HUES6 (cell line): ENCODE data around the gene MDFIC2.

ENCODE experiments used
- H3K27ac ChIP-seq: 2 replicates; pipeline ENCODE4 v1.7.0; 2013; ENCODE audit warnings: low read depth, mild to moderate bottlenecking, low read length, inconsistent platforms
- H3K27me3 ChIP-seq: 2 replicates; pipeline ENCODE4 v1.6.1; 2013; ENCODE audit warnings: low read length; ENCODE audit not compliant: control insufficient read depth, insufficient read depth
- H3K36me3 ChIP-seq: 2 replicates; pipeline ENCODE4 v1.6.1; 2013; ENCODE audit warnings: low read length; ENCODE audit not compliant: control insufficient read depth, insufficient read depth
- H3K4me1 ChIP-seq: 2 replicates; pipeline ENCODE4 v1.6.1; 2013; ENCODE audit warnings: low read length; ENCODE audit not compliant: control insufficient read depth, insufficient read depth
- H3K4me3 ChIP-seq: 2 replicates; pipeline ENCODE4 v1.5.1; 2013; ENCODE audit warnings: low read depth, low read length
- H3K9ac ChIP-seq: one replicate; pipeline ENCODE4 v1.6.1; 2013; ENCODE audit warnings: mild to moderate bottlenecking, low read length
- H3K9me3 ChIP-seq: 2 replicates; pipeline ENCODE4 v1.6.1; 2013; ENCODE audit warnings: low read depth, low read length; ENCODE audit not compliant: control insufficient read depth, insufficient read depth

The MDFIC2 gene

GRCh38 chr3:70261283-70261682, 51.2 kb downstream of the MDFIC2 start:
- H3K27me3 ChIP-seq, result no peaks in the 10 kb centered on the region
- H3K4me1 ChIP-seq, result no peaks in the 10 kb centered on the region
- no peak overlapping the region for H3K4me3 ChIP-seq
- no peaks in the 10 kb centered on the region for H3K9me3 ChIP-seq
- H3K27ac ChIP-seq, result no peak overlapping the region
- no peaks in the 10 kb centered on the region for H3K36me3 ChIP-seq
- no peak overlapping the region for H3K9ac ChIP-seq

DNA sequence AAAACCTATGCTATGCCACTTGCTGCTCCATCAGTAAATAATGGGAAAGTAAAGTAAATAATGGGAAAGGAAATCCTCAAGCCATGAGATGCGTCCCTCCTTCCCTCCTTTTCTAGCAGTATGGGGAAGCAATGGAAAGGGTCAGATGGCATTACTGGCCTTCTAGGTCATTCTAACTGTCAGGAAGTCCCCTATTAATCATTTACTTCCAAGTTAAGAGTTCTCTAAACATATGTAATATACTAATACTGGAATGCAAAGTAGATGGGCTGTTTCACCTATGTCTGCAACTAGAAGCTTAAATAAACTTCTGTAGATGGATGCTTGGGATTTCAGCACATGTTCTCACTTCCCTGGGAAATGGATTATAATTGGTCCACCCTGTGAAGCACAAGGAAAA, 55.9 kb downstream of the MDFIC2 start:
- Histone ChIP-seq H3K27me3 (no peaks in the 10 kb centered on the region), H3K4me1 (no peaks in the 10 kb centered on the region), H3K9me3 (no peaks in the 10 kb centered on the region)

GRCh38 chr3:70250492-70250891, 61.9 kb downstream of the MDFIC2 start:
- H3K36me3 ChIP-seq, result no peaks in the 10 kb centered on the region
- H3K4me3 ChIP-seq, result no peak overlapping the region
- no peaks in the 10 kb centered on the region for H3K27me3 ChIP-seq
- peaks cover 6% of the 10 kb centered on the region; the same call in 1 of the 2 replicates for H3K4me1 ChIP-seq
- no peak overlapping the region for H3K9ac ChIP-seq
- no peak overlapping the region for H3K27ac ChIP-seq
- no peaks in the 10 kb centered on the region for H3K9me3 ChIP-seq

More for the DNA sequence above, 55.9 kb downstream of the MDFIC2 start:
- H3K4me3 ChIP-seq, result no peak overlapping the region
- no peak overlapping the region for H3K9ac ChIP-seq
- H3K27ac ChIP-seq, result no peak overlapping the region
- no peaks in the 10 kb centered on the region for H3K36me3 ChIP-seq

DNA sequence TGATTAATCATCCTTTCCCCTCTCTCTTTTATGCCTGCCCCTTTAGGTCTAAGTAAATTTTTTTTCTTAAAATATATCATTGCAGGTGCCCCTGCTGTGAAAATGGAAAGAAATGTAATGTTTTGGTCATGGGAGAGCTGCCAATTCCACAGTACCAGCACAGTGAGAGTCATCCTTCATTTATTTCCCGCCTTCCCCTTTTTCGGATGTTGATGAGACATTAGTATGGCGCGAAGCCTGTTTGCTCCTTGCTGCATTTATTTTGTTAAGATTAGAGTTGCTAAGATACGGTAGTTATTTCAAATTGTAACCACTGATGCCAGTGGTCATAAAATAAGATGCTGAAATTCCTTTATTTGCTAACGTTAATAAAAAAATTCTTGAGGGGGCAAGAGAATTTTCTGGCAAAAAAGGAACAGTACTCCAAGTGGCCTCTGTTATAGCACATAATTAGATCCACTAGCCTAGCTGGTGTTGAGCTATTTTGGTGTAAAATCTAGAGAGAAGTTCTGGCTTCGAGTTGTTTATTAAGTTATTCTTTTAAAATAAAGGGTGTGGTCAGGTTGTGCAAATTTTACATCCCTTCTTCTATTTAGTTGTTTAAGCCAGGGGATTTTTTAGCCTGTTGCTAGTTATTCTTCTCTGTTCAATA, 62.8 kb downstream of the MDFIC2 start:
- peaks cover 6% of the 10 kb centered on the region; the same call in 1 of the 2 replicates for H3K4me1 ChIP-seq
- no peak overlapping the region for H3K9ac ChIP-seq
- no peak overlapping the region for H3K27ac ChIP-seq
- H3K9me3 ChIP-seq, result no peaks in the 10 kb centered on the region
- no peaks in the 10 kb centered on the region for H3K27me3 ChIP-seq
- no peak overlapping the region for H3K4me3 ChIP-seq
- no peaks in the 10 kb centered on the region for H3K36me3 ChIP-seq

DNA sequence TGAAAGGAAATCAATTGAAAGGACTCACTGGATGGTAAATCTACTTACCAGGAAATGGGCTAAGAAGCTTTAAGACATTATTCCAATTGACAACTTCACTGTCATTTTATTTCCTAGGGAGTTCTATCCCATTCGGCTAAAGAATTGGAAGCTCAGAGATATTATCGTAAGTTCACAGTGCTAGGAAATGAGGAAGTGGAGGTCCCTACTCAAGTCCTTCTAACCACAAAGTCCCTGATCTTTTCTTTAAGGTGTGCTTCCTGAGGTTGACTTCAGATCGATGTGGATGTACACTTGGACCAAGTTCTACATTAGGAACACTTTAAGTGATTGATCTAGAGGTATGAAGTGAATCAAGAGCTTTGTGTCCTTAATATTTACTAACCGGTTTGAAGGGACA, 63.6 kb downstream of the MDFIC2 start:
- no peak overlapping the region for H3K27ac ChIP-seq
- no peaks in the 10 kb centered on the region for H3K9me3 ChIP-seq
- no peak overlapping the region for H3K9ac ChIP-seq
- H3K4me1 ChIP-seq, result peaks cover 6% of the 10 kb centered on the region; the same call in 1 of the 2 replicates
- H3K27me3 ChIP-seq, result no peaks in the 10 kb centered on the region
- H3K36me3 ChIP-seq, result no peaks in the 10 kb centered on the region
- H3K4me3 ChIP-seq, result no peak overlapping the region

DNA sequence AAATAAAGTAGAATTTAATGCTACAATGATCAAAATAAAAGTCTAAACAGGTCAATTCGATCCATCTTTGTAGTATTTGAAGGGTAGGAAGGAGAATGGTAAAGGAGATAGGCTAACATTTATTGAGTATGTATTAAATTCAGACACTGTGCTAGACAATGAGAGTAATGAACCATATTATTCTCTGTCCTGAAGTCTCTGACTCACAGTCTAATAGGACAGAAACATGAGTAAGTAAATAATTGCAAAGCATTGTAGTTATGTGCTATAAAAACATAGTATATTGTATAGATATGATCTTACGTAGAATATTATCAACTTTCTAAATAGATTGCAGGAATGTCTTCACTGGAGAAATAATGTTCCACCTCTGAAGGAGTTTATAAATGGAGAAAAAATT, 64.5 kb downstream of the MDFIC2 start:
- no peak overlapping the region for H3K9ac ChIP-seq
- no peaks in the 10 kb centered on the region for H3K9me3 ChIP-seq
- H3K27ac ChIP-seq, result no peak overlapping the region
- H3K4me3 ChIP-seq, result no peak overlapping the region
- no peaks in the 10 kb centered on the region for H3K27me3 ChIP-seq
- peaks cover 6% of the 10 kb centered on the region; the same call in 1 of the 2 replicates for H3K4me1 ChIP-seq
- H3K36me3 ChIP-seq, result no peaks in the 10 kb centered on the region

- Histone ChIP-seq H3K9me3 (no peaks in the 10 kb centered on the region), H3K4me3 (no peak overlapping the region), H3K27ac (no peak overlapping the region), H3K9ac (no peak overlapping the region), H3K36me3 (no peaks in the 10 kb centered on the region), H3K27me3 (no peaks in the 10 kb centered on the region), H3K4me1 (peaks cover 6% of the 10 kb centered on the region; the same call in 1 of the 2 replicates)
Measured at GRCh38 chr3:70245746-70246525, 66.5 kb downstream of the MDFIC2 start.

DNA sequence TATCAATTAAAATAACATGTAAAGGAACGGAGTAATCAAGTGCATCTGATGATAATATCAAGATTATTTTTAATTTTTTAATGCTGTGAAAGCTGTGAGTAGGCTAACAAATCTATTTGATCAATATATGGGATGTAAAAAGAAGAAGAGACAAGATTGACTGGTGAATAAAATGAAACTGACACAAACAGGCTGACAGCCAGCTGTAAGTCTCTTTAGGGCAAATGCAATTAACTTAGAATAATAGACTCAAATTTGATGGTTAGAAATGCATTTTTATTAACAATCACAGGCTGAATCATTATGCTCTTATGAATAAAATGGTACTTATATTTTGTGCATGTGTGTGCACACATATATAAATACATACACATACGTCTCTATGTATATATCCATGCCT, 68.0 kb downstream of the MDFIC2 start:
- Histone ChIP-seq H3K36me3 (no peaks in the 10 kb centered on the region), H3K27me3 (no peaks in the 10 kb centered on the region), H3K27ac (no peak overlapping the region), H3K9ac (no peak overlapping the region), H3K4me3 (no peak overlapping the region), H3K4me1 (peaks cover 6% of the 10 kb centered on the region; the same call in 1 of the 2 replicates), H3K9me3 (no peaks in the 10 kb centered on the region)

DNA sequence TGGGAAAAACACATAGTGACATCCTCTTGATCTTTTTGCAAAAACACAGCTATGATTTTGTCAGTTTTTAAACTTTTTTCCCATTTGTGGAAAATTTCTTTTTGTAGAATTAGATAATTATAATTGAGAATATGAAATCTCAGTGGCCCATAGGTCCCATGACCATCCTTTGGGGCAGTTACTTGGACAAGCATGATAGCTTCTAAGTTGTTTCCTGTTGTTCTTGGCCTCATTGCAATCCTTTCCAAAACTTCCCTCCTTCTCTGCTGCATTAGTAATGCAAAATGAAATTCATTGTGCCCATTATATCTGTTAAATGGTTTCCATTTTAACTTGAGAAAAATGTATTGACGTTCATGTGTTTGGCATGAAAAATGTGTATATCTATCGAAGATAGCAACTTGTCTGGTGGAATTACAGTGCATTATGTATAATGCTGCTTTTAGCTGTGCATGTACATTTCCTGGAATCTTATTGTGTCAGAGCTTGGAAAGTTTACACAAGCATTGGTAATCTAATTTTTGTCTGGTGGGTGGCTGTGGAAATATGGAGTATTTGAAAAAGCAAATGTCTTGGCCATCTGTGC, 70.0 kb downstream of the MDFIC2 start:
- peaks cover 6% of the 10 kb centered on the region; the same call in 1 of the 2 replicates for H3K4me1 ChIP-seq
- H3K36me3 ChIP-seq, result no peaks in the 10 kb centered on the region
- no peak overlapping the region for H3K27ac ChIP-seq
- no peak overlapping the region for H3K4me3 ChIP-seq
- H3K27me3 ChIP-seq, result no peaks in the 10 kb centered on the region
- no peak overlapping the region for H3K9ac ChIP-seq
- no peaks in the 10 kb centered on the region for H3K9me3 ChIP-seq

DNA sequence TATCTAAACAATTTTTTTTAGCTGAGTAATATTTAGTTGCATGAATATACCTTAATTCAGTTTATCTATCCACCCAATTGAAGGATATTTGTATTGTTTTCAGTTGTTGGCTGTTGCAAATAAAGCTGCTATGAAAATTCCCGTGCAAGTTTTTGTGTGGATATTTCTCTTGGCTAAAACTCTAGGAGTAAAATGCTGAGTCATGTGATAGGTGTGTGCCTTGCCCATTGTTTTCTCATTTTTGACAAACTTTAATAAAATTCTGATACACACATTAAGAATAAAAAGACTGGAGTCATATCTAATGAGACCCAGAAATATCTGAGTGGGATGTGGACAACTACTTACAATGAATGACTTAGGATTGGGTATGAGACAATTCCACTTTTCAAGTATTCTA, 78.6 kb downstream of the MDFIC2 start:
- no peak overlapping the region for H3K4me3 ChIP-seq
- no peak overlapping the region for H3K27ac ChIP-seq
- no peaks in the 10 kb centered on the region; the same call in 1 of the 2 replicates for H3K27me3 ChIP-seq
- peaks cover 3% of the 10 kb centered on the region for H3K4me1 ChIP-seq
- no peak overlapping the region for H3K9ac ChIP-seq
- no peaks in the 10 kb centered on the region for H3K36me3 ChIP-seq
- H3K9me3 ChIP-seq, result no peaks in the 10 kb centered on the region

- H3K9ac ChIP-seq, result no peak overlapping the region
- H3K9me3 ChIP-seq, result no peaks in the 10 kb centered on the region
- H3K4me3 ChIP-seq, result no peak overlapping the region
- H3K36me3 ChIP-seq, result no peaks in the 10 kb centered on the region
- H3K27ac ChIP-seq, result no peak overlapping the region
- H3K27me3 ChIP-seq, result no peaks in the 10 kb centered on the region; the same call in 1 of the 2 replicates
- peaks cover 3% of the 10 kb centered on the region for H3K4me1 ChIP-seq
Measured at GRCh38 chr3:70233112-70233511, 79.3 kb downstream of the MDFIC2 start.
